ENCODE results near the gene ZNF264.
"Not testable (repeated sequence)": the region's sequence is repeated elsewhere in the genome, so short reads cannot be mapped to it uniquely, and the experiment has no call there.

Gene ZNF264

GRCh38 chr19:57191141-57192076, at the start of gene ZNF264:
ZNF264 (plus strand) TSS chr19:57191500; CDS start chr19:57191914, 414 bp downstream.
- DNase-seq, result peak; percentile 86

- no peak for DNase-seq
Measured at GRCh38 chr19:57141699-57142098, 49.6 kb upstream of the ZNF264 start.

GRCh38 chr19:57152921-57153320, 38.4 kb upstream of the ZNF264 start:
- no peak for DNase-seq

DNA sequence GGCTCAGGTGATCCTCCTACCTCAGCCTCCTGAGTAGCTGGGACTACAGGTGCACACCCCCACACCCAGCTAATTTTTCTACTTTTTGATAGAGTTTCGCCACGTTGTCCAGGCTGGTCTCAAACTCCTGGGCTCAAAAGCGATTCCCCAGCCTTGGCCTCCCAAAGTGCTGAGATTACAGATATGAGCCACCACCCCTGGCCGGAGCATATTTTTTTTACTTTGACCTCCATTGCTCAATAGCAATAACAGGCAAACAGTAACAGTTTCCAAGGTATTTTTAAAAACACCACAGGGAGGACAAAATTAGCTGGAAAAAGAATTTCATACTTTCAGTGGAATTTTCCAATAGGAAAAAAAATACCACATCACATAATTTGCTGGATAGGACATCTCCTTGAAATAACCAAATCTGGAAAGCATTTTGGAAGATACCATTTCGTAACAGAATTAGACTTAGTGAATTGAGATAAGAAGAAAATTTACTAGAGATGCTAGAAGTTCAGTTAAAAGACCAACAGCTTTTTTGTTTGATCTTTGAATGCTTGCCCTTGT, 29.2 kb upstream of the ZNF264 start:
- DNase-seq, result no peak

DNA sequence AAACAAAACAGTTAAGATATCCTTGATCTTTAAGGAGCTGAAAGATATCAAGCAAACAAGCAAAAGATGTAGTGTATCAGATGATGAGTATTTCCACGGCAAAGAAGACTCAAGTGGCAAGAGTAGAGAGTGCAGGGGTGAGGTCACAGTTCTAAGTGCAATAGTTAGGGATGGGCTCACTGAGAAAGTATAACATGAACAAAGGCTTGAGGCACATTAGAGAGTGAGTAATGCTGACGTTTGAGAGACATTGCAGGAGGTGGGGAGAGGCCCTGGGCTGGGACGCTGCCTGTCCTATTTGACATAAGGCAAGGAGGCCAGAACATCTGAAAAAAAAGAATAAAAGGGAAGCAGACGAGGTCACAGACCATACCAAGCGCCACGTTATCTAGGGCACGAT, 25.5 kb upstream of the ZNF264 start:
- DNase-seq, result no peak

GRCh38 chr19:57167385-57167784, 23.9 kb upstream of the ZNF264 start, which contains the start of gene DUXA:
DUXA (minus strand) TSS chr19:57167485; CDS start chr19:57167443, 42 bp downstream.
- no peak for DNase-seq

GRCh38 chr19:57171551-57172081, 19.7 kb upstream of the ZNF264 start:
- DNase-seq, result peak; percentile 22

DNA sequence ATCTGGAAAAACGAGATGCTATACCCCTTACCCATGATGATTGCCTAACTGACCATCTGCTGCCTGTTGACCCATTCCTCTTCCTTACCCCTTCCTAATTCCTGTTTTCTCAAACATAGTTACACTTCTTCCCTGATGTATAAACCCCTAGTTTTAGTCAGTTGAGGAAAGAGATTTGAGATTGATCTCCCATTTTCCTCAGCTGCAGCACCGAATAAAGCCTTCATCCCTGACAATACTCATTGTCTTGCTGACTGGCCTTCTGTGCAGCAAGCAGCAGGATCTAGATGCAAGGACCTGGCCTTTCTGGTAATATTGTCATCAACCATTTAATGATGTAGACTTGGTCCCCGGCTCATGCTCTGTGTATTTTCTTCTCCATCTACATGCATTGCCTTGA, 999 bp upstream of the ZNF264 start:
- DNase-seq, result no peak

- DNase-seq, result no peak
Measured at GRCh38 chr19:57192077-57192420, 749 bp downstream of the ZNF264 start.

DNA sequence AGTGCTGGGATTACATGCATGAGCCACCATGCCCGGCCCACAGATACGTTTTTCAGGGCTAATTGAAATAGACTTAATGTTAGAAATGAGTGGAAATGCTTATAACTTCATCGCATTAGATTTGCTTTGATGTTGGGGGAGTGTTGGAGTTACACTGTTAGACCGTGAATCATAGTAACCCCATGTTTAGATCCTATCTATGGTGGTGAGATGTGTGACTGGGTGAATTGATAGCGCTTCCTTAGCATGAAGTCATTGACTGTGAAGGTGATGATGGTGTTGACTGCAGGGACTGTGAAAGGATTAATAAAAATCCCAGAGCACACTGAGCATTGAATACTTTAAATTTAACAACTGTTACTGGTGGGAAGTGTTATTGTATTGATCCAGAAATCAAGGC, 1.7 kb downstream of the ZNF264 start:
- no peak for DNase-seq

DNA sequence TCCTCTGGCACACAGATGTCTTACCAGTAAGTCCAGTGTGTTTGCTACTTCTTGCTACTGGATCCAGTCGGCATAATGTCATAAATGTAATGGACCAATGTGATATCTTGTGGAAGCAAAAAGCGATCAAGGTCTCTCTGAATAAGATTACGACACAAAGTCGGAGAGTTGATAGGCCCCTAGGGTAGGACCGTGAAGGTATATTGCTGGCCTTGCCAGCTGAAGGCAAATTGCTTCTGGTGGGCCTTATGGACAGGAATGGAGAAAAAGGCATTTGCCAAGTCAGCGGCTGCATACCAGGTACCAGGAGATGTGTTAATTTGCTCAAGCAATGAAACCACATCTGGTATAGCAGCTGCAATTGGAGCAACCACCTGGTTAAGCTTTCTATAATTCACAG, 6.6 kb downstream of the ZNF264 start:
- not testable (repeated sequence) for DNase-seq

DNA sequence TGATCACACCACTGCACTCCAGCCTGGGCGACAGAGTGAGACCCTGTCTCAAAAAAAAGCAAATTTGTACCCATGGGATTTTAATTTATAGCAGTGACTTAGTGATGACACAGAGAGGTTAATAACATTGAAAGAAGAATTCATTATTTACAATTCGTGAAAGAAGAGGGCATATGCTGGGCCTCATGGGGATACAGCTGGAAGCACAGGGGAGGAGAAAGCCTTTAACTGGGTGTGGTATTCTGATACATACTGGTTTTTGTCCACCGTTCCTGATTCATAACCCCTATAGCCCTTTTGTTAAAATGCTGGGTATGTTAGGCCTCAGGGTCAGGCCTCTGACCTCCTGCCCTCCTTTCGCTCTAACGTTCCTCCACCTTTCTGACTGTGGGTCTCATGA, 10.9 kb downstream of the ZNF264 start:
- DNase-seq, result no peak

GRCh38 chr19:57210381-57210780, 19.1 kb downstream of the ZNF264 start:
- no peak for DNase-seq

DNA sequence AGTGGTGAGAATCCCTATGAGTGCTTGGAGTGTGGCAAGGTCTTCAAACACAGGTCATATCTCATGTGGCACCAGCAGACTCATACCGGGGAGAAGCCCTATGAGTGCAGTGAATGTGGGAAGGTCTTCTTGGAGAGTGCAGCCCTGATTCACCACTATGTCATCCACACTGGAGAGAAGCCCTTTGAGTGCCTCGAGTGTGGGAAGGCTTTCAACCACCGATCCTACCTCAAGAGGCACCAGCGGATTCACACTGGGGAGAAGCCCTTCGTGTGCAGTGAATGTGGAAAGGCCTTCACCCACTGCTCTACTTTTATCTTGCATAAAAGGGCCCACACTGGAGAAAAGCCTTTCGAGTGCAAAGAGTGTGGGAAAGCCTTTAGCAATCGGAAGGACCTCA, 20.8 kb downstream of the ZNF264 start:
- DNase-seq, result no peak

- DNase-seq, result no peak
Measured at GRCh38 chr19:57227502-57227901, 36.2 kb downstream of the ZNF264 start.

DNA sequence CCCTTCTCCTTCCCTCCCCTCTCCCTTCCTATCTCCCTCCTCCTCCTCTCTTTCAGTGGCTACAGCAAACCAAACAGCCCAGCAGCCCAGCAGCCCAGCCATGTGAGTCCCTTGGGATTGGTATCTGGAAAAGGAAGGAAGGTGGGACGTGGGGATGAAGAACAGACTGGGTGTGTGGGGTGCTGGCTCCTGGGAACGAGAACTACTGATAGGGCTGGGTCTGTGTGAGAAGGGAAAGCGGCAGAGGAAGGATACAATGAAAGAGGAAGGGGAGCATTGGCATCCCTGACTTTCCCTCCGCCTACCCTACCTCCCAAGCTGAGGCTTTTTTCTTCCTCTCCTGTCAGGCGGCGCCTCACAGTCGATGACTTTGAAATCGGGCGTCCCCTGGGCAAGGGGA, 40.4 kb downstream of the ZNF264 start:
- DNase-seq, result no peak

DNA sequence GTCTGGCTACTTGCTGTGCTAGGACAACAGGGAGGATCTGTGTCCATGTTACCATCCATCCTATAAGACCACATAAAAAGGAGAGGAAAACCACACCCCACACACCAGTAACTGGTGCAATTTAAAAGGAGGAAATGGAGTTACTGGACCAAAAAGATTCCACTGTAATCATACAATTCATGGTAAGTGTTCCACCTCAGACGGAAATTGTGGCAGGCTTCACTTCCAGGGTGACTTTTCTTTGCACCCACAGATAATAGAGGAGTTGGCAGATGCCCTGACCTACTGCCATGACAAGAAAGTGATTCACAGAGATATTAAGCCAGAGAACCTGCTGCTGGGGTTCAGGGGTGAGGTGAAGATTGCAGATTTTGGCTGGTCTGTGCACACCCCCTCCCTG, 41.9 kb downstream of the ZNF264 start:
- DNase-seq, result no peak

DNA sequence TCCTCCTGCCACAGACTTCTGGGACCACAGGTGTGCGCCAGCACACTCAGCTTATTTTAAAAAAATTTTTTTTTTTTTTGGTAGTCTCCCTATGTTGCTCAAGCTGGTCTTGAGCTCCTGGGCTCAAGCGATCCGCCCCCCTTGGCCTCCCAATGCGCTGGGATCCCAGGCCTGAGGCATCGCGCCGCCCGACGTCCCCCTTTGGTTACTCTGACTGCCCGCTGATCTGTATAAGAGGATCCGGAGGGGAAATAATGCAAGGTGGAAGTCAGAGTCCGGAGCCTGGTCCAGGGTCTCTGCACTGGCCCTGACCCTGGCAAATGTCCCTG, 48.6 kb downstream of the ZNF264 start:
- no peak for DNase-seq

- DNase-seq, result peak; percentile 96
Measured at GRCh38 chr19:57240311-57241090, 49.2 kb downstream of the ZNF264 start, which contains the start of gene ZNF805. ZNF805 (plus strand) TSS chr19:57240632; CDS start chr19:57240892, 260 bp downstream.

DNA sequence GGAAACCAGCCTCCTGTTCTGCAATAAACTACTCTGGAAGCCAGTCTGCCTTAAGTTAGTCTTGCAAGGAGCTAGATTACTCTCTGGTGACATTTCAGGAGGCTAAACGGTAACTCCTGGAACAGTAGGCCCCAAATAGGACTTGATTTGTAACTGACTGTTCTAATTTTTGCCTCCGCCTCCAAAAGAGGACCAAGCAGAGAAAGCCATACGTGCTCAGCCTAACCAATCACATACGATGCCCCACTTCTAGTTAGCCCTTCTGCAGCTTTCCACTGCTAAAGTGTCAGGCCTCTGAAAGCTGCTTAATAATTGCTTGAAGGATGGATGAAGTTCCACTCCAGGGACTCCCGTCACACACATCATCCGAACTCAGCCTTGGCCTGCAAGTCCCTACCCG, 49.9 kb downstream of the ZNF264 start:
- no peak for DNase-seq

DNA sequence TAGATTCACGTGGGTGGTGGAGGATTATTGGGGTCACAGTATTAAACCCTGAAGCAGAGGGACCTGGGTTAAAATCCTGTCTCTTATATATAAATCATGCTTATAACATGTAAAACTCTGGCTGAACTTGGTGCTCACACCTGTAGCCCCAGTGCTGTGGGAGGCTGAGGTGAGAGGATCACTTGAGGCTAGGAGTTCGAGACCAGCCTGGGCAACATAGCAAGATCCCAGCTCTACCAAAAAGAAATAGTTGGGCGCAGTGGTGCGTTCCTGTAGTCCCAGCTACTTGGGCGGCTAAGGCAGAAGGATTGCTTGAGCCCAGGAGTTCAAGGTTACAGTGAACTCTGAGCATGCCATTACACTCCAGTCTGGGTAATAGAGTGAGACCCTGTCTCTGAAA, 51.5 kb downstream of the ZNF264 start:
- no peak for DNase-seq

- DNase-seq, result no peak
Measured at GRCh38 chr19:57244513-57244912, 53.2 kb downstream of the ZNF264 start.

DNA sequence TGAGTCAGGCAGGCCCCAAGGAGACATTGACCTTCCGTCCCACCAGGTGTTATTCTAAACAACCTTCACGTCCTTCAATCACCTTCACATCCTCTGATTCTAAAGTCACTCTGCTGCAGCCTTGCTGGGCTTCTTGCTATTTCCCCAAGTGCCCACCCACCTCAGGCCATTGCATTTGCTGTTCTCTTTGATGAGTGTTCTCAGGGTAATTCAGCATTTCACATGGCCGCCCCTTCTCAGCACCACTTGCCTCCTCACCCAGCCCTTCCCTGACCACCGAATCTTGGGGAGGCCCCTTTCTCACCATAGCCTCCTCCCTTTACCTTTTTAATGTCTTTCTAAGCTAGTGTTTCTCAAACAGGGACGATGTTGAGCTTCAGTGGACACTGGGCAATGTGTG, 53.8 kb downstream of the ZNF264 start:
- DNase-seq, result no peak

All from CD4-positive, alpha-beta T cell treated with Interferon gamma for 1 hour (primary cell).